ENCODE data around the gene OGFOD1. TPM values are rescaled to one million over a fixed set of nuclear protein-coding genes. Genes with fewer than 3 reads are reported as not detected.

The OGFOD1 gene
- total and polyA plus RNA-seq, 2 of the 13 experiments (the other 11 are each of a cell fraction or from before 2014, with no cell fraction given): 35.2 to 81.3 TPM

DNA sequence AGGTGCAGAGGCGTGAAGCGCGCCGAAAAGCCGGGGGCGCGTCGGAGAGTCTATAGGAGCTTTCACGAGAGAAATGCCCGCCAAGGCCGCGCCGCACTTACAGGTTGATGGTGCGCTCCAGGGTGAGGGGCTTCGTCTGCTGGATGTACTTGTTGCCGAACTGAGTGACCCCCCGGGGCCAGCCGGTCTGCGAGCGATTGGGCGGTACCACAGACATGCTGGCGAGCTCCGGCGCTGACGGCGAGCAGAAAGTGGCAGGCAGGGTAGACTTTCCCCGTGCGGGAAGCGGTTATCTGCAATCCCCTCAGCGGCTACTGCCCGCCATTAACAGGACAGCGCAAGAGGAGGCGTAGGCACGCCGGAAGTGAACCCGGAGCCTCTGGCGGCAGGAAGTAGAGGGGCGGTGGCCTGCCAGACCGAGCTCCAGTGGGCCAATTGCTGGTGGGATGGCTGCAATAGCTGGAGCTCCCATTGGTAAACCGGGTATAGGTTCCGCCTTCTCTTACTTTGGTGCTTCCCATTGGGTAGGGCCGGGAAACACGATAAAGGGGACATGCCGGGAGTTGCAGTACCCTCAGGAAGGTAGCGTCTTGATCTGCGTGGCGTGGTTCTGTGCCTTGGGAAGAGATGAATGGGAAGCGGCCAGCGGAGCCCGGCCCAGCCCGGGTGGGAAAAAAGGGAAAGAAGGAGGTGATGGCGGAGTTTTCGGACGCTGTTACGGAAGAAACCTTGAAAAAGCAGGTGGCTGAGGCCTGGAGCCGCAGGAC is at the start of gene OGFOD1, which contains the start of gene NUDT21 (continued):
- peak; percentile 80 for TF ChIP-seq TBX2 (CRISPR knock-in tag; IDR thresholded peaks at IDR 0.05; ENCODE audit: borderline replicate concordance)
- no peak; the same call in 1 of the 2 replicates for TF ChIP-seq FOXK1 (CRISPR knock-in tag; IDR thresholded peaks at IDR 0.05; ENCODE audit: borderline replicate concordance, low read depth)
- TF ChIP-seq POLR2A (IDR thresholded peaks at IDR 0.05; ENCODE audit: insufficient read depth in 1 of 2, low read depth in 2 of 2, low read length in 2 of 2): peak; percentile 84 to 91
- peak; percentile 76; the same call in 1 of the 2 replicates for TF ChIP-seq SPEN (CRISPR knock-in tag; IDR thresholded peaks at IDR 0.05; ENCODE audit: low read depth)
- peak; percentile 93 for TF ChIP-seq KMT2B (CRISPR knock-in tag; IDR thresholded peaks at IDR 0.05)
- peak; percentile 63; the same call in 1 of the 2 replicates for TF ChIP-seq ZBTB38 (CRISPR knock-in tag; IDR thresholded peaks at IDR 0.05)
- TF ChIP-seq ZSCAN20 (CRISPR knock-in tag; IDR thresholded peaks at IDR 0.05; ENCODE audit: borderline replicate concordance): peak; percentile 66; the same call in 1 of the 2 replicates
- TF ChIP-seq CHCHD3 (CRISPR knock-in tag; IDR thresholded peaks at IDR 0.05): no peak
- peak; percentile 85 for TF ChIP-seq ZNF337 (CRISPR knock-in tag; IDR thresholded peaks at IDR 0.05; ENCODE audit: borderline replicate concordance, low read depth)
- peak; percentile 70 for TF ChIP-seq AGO1 (IDR thresholded peaks at IDR 0.05; ENCODE audit: low read depth, low read length, poor library complexity, severe bottlenecking)
- TF ChIP-seq SP1 (IDR thresholded peaks at IDR 0.05): no peak
- peak; percentile 89 for TF ChIP-seq SP1 (CRISPR knock-in tag; IDR thresholded peaks at IDR 0.05)
- TF ChIP-seq CBFB (CRISPR knock-in tag; IDR thresholded peaks at IDR 0.05): peak; percentile 32; the same call in 1 of the 2 replicates
- TF ChIP-seq, protein P1, sequence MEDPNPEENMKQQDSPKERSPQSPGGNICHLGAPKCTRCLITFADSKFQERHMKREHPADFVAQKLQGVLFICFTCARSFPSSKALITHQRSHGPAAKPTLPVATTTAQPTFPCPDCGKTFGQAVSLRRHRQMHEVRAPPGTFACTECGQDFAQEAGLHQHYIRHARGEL (CRISPR knock-in tag; IDR thresholded peaks at IDR 0.05): no peak
- TF ChIP-seq ONECUT2 (CRISPR knock-in tag; IDR thresholded peaks at IDR 0.05): no peak
- peak; percentile 99 for TF ChIP-seq GABPB1 (CRISPR knock-in tag; IDR thresholded peaks at IDR 0.05)
- TF ChIP-seq YY1 (IDR thresholded peaks at IDR 0.05; ENCODE audit: insufficient read depth, insufficient replicate concordance, low read depth, low read length): peak; percentile 95
- TF ChIP-seq, protein P2, sequence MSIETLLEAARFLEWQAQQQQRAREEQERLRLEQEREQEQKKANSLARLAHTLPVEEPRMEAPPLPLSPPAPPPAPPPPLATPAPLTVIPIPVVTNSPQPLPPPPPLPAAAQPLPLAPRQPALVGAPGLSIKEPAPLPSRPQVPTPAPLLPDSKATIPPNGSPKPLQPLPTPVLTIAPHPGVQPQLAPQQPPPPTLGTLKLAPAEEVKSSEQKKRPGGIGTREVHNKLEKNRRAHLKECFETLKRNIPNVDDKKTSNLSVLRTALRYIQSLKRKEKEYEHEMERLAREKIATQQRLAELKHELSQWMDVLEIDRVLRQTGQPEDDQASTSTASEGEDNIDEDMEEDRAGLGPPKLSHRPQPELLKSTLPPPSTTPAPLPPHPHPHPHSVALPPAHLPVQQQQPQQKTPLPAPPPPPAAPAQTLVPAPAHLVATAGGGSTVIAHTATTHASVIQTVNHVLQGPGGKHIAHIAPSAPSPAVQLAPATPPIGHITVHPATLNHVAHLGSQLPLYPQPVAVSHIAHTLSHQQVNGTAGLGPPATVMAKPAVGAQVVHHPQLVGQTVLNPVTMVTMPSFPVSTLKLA (IDR thresholded peaks at IDR 0.05): peak; percentile 20; the same call in 1 of the 2 replicates
- TF ChIP-seq, protein P3, sequence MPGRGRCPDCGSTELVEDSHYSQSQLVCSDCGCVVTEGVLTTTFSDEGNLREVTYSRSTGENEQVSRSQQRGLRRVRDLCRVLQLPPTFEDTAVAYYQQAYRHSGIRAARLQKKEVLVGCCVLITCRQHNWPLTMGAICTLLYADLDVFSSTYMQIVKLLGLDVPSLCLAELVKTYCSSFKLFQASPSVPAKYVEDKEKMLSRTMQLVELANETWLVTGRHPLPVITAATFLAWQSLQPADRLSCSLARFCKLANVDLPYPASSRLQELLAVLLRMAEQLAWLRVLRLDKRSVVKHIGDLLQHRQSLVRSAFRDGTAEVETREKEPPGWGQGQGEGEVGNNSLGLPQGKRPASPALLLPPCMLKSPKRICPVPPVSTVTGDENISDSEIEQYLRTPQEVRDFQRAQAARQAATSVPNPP (CRISPR knock-in tag; IDR thresholded peaks at IDR 0.05): no peak
- TF ChIP-seq NFYB (CRISPR knock-in tag; IDR thresholded peaks at IDR 0.05): peak; percentile 98
- TF ChIP-seq, protein P4, sequence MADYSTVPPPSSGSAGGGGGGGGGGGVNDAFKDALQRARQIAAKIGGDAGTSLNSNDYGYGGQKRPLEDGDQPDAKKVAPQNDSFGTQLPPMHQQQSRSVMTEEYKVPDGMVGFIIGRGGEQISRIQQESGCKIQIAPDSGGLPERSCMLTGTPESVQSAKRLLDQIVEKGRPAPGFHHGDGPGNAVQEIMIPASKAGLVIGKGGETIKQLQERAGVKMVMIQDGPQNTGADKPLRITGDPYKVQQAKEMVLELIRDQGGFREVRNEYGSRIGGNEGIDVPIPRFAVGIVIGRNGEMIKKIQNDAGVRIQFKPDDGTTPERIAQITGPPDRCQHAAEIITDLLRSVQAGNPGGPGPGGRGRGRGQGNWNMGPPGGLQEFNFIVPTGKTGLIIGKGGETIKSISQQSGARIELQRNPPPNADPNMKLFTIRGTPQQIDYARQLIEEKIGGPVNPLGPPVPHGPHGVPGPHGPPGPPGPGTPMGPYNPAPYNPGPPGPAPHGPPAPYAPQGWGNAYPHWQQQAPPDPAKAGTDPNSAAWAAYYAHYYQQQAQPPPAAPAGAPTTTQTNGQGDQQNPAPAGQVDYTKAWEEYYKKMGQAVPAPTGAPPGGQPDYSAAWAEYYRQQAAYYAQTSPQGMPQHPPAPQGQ (CRISPR knock-in tag; IDR thresholded peaks at IDR 0.05; ENCODE audit: borderline replicate concordance): no peak
- peak; percentile 83 for TF ChIP-seq ZNF776 (CRISPR knock-in tag; IDR thresholded peaks at IDR 0.05)
- TF ChIP-seq ZNF557 (CRISPR knock-in tag; IDR thresholded peaks at IDR 0.05): 0 out of 2 replicates have a peak, but pooled peaks have one; percentile 60
- TF ChIP-seq, protein P5, sequence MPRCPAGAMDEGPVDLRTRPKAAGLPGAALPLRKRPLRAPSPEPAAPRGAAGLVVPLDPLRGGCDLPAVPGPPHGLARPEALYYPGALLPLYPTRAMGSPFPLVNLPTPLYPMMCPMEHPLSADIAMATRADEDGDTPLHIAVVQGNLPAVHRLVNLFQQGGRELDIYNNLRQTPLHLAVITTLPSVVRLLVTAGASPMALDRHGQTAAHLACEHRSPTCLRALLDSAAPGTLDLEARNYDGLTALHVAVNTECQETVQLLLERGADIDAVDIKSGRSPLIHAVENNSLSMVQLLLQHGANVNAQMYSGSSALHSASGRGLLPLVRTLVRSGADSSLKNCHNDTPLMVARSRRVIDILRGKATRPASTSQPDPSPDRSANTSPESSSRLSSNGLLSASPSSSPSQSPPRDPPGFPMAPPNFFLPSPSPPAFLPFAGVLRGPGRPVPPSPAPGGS (CRISPR knock-in tag; IDR thresholded peaks at IDR 0.05): 0 out of 2 replicates have a peak, but pooled peaks have one; percentile 57

Measured in HepG2 (cell line).